Measurements from ENCODE around the gene SUGP2. TPM values are rescaled to one million over a fixed set of nuclear protein-coding genes. Genes with fewer than 3 reads are reported as not detected.

SUGP2 gene
- total RNA-seq, 4 donors from 2014 or later, result 43.0 to 132 (median 57.9) TPM

- no peaks in the 10 kb centered on the region for H3K27me3 ChIP-seq
- 86 to 92% methylated on average over 7 to 18 of the region's 18 CpGs for WGBS, 2 donors (ENCODE audit: low coverage in 1 of 2)
- no peak overlapping the region for H3K27ac ChIP-seq
- DNase-seq, result no peak
- TF ChIP-seq EP300 (IDR thresholded peaks at IDR 0.05; ENCODE audit: low read depth) (no peak), POLR2AphosphoS5 (IDR thresholded peaks at IDR 0.05) (no peak), CTCF (IDR thresholded peaks at IDR 0.05) (no peak), POLR2A (IDR thresholded peaks at IDR 0.05) (no peak)
- H3K4me3 ChIP-seq, result no peak overlapping the region
- in situ Hi-C loops (cut with MboI; ENCODE audit: low pct_ligation_motif_present in 1 of 4, low pct_unique_long_range_greater_than_20kb in 1 of 4, low sequenced_read_pairs in 3 of 4) (no loop called here), intact Hi-C loops (cut with DNase I; ENCODE audit: low total_unique reads) (loop anchor here (10.0 kb wide), 1 partner anchor 249 kb away; no protein-coding TSS in a partner anchor)
- H3K9me3 ChIP-seq, result no peaks in the 10 kb centered on the region
- no peaks in the 10 kb centered on the region for H3K4me1 ChIP-seq
- peaks cover 0 to 46% (median 19%) of the 10 kb centered on the region in 4 donors for H3K36me3 ChIP-seq
Measured at GRCh38 chr19:19004144-19004543, 29.2 kb downstream of the SUGP2 start.

- Histone ChIP-seq H3K27ac (no peak overlapping the region), H3K9me3 (no peaks in the 10 kb centered on the region), H3K27me3 (no peaks in the 10 kb centered on the region), H3K4me1 (no peaks in the 10 kb centered on the region), H3K4me3 (no peak overlapping the region), H3K36me3 (peaks cover 0 to 31% (median 10%) of the 10 kb centered on the region in 4 donors)
- TF ChIP-seq POLR2A (IDR thresholded peaks at IDR 0.05) (no peak), CTCF (IDR thresholded peaks at IDR 0.05) (no peak), POLR2AphosphoS5 (IDR thresholded peaks at IDR 0.05) (no peak), EP300 (IDR thresholded peaks at IDR 0.05; ENCODE audit: low read depth) (no peak)
- intact Hi-C loops (cut with DNase I; ENCODE audit: low total_unique reads), result loop anchor here (10.0 kb wide), 1 partner anchor 245 kb away; no protein-coding TSS in a partner anchor
- in situ Hi-C loops (cut with MboI; ENCODE audit: low pct_ligation_motif_present in 1 of 4, low pct_unique_long_range_greater_than_20kb in 1 of 4, low sequenced_read_pairs in 3 of 4), result no loop called here
- no peak for DNase-seq
- 92 to 94% methylated on average over 6 to 11 of the region's 11 CpGs for WGBS, 2 donors (ENCODE audit: low coverage in 1 of 2)
Measured at GRCh38 chr19:18999896-19000620, 33.3 kb downstream of the SUGP2 start.

GRCh38 chr19:18999016-18999758 is 34.1 kb downstream of the SUGP2 start:
- Histone ChIP-seq H3K27me3 (no peaks in the 10 kb centered on the region), H3K9me3 (no peaks in the 10 kb centered on the region), H3K27ac (no peak overlapping the region), H3K4me3 (no peak overlapping the region), H3K36me3 (peaks cover 0 to 38% (median 13%) of the 10 kb centered on the region in 4 donors), H3K4me1 (no peaks in the 10 kb centered on the region)
- WGBS, 2 donors (ENCODE audit: low coverage in 1 of 2), result 65% methylated on average over 14 of the region's 14 CpGs; no CpG with 5 or more reads in 1 of the 2 donors
- DNase-seq, result no peak
- in situ Hi-C loops (cut with MboI; ENCODE audit: low pct_ligation_motif_present in 1 of 4, low pct_unique_long_range_greater_than_20kb in 1 of 4, low sequenced_read_pairs in 3 of 4) (no loop called here), intact Hi-C loops (cut with DNase I; ENCODE audit: low total_unique reads) (no loop called here)
- TF ChIP-seq POLR2AphosphoS5 (IDR thresholded peaks at IDR 0.05) (no peak), CTCF (IDR thresholded peaks at IDR 0.05) (no peak), POLR2A (IDR thresholded peaks at IDR 0.05) (no peak), EP300 (IDR thresholded peaks at IDR 0.05; ENCODE audit: low read depth) (no peak)

- Histone ChIP-seq H3K4me1 (no peaks in the 10 kb centered on the region), H3K27me3 (no peaks in the 10 kb centered on the region), H3K9me3 (no peaks in the 10 kb centered on the region), H3K4me3 (no peak overlapping the region), H3K36me3 (peaks cover 0 to 39% (median 13%) of the 10 kb centered on the region in 4 donors), H3K27ac (no peak overlapping the region)
- TF ChIP-seq CTCF (IDR thresholded peaks at IDR 0.05) (no peak), EP300 (IDR thresholded peaks at IDR 0.05; ENCODE audit: low read depth) (no peak), POLR2AphosphoS5 (IDR thresholded peaks at IDR 0.05) (no peak)
- WGBS, 2 donors (ENCODE audit: low coverage in 1 of 2), result 92 to 100% methylated on average over 4 to 8 of the region's 8 CpGs
- in situ Hi-C loops (cut with MboI; ENCODE audit: low pct_ligation_motif_present in 1 of 4, low pct_unique_long_range_greater_than_20kb in 1 of 4, low sequenced_read_pairs in 3 of 4), result no loop called here
- no peak for DNase-seq
- intact Hi-C loops (cut with DNase I; ENCODE audit: low total_unique reads), result no loop called here
Measured at GRCh38 chr19:18998276-18998675, 35.0 kb downstream of the SUGP2 start.

All from transverse colon (tissue), 4 donors.